OCI-LY7 (cell line): ENCODE results near the gene SNAP91. TPM values are rescaled to one million over a fixed set of nuclear protein-coding genes. Genes with fewer than 3 reads are reported as not detected.

Experiments
- BruUV-seq: library from RNA; stranded (reverse); fragments of 400-500 nt; replicated peaks from 2 replicates; lab custom pipeline; 2021; lab: Mats Ljungman, UMichigan
- CTCF ChIA-PET: fragments of 300-600 bp; sonication (Branson Sonifier 250); formaldehyde crosslinking; loops from one replicate; lab custom pipeline; 2022; ENCODE audit warnings: antibody characterized with exemption; ENCODE audit not compliant: unreplicated experiment; lab: Charles Lee
- POLR2A ChIA-PET: fragments of 300-600 bp; sonication (Branson Sonifier 250); formaldehyde crosslinking; loops from one replicate; lab custom pipeline; 2022; ENCODE audit warnings: antibody characterized with exemption; lab: Charles Lee
- DNase-seq: peaks from one replicate; pipeline ENCODE4 v3.0.0-alpha.2; 2015; ENCODE audit warnings: low spot score
- H2AFZ ChIP-seq: fragments of 200-600 bp; sonication (generic), shearing (Covaris generic); 2 replicates; pipeline ENCODE4 v1.6.1; 2014; ENCODE audit warnings: mild to moderate bottlenecking, antibody characterized with exemption, low read length, moderate library complexity
- H3K27ac ChIP-seq: fragments of 200-600 bp; sonication (generic); 2 replicates; pipeline ENCODE4 v1.5.1; 2014; ENCODE audit warnings: mixed run types, low read depth, mild to moderate bottlenecking, moderate library complexity, low read length, inconsistent platforms; ENCODE audit not compliant: poor library complexity, severe bottlenecking
- H3K36me3 ChIP-seq: fragments of 200-600 bp; sonication (generic); 2 replicates; pipeline ENCODE4 v1.6.1; 2014; ENCODE audit warnings: mild to moderate bottlenecking, antibody characterized with exemption, low read length, moderate library complexity, mixed read lengths; ENCODE audit not compliant: insufficient read depth
- H3K4me1 ChIP-seq: fragments of 200-600 bp; sonication (generic); 2 replicates; pipeline ENCODE4 v1.5.1; 2014; ENCODE audit warnings: mild to moderate bottlenecking, low read length; ENCODE audit not compliant: insufficient read depth, poor library complexity, severe bottlenecking
- H3K4me2 ChIP-seq: fragments of 200-600 bp; sonication (generic); 2 replicates; pipeline ENCODE4 v1.6.1; 2014; ENCODE audit warnings: mild to moderate bottlenecking, low read length
- H3K4me3 ChIP-seq: fragments of 200-600 bp; sonication (generic); 2 replicates; pipeline ENCODE4 v1.5.1; 2014; ENCODE audit warnings: mild to moderate bottlenecking, low read depth, low read length; ENCODE audit not compliant: poor library complexity, severe bottlenecking
- H3K79me2 ChIP-seq: fragments of 200-600 bp; sonication (generic); 2 replicates; pipeline ENCODE4 v1.6.1; 2016; ENCODE audit warnings: low read depth, mild to moderate bottlenecking, low read length, moderate library complexity, mixed read lengths; ENCODE audit not compliant: insufficient read depth
- H3K9me2 ChIP-seq: fragments of 200-600 bp; sonication (generic); 2 replicates; pipeline ENCODE4 v1.6.1; 2016; ENCODE audit warnings: mild to moderate bottlenecking, low read length, mixed read lengths; ENCODE audit not compliant: insufficient read depth
- H3K9me3 ChIP-seq: fragments of 200-600 bp; sonication (generic); 2 replicates; pipeline ENCODE4 v1.6.1; 2014; ENCODE audit warnings: mild to moderate bottlenecking, mixed run types, low read length, mixed read lengths
- H4K20me1 ChIP-seq: fragments of 200-600 bp; sonication (generic); 2 replicates; pipeline ENCODE4 v1.6.1; 2014; ENCODE audit warnings: mild to moderate bottlenecking, antibody characterized with exemption, low read length, moderate library complexity, mixed read lengths; ENCODE audit not compliant: insufficient read depth
- EZH2phosphoT487 ChIP-seq: fragments of 200-600 bp; sonication (generic); IDR thresholded peaks from 2 replicates; pipeline ENCODE4 v1.6.1; 2018; ENCODE audit warnings: low read depth, borderline replicate concordance, mild to moderate bottlenecking, mixed run types, antibody characterized with exemption, low read length, moderate library complexity, mixed read lengths
- intact Hi-C: fragments of 100-400 bp; cut with micrococcal nuclease; formaldehyde crosslinking; loops from one replicate; pipeline ENCODE4 v1.10.0; 2022; ENCODE audit not compliant: unreplicated experiment
- total RNA-seq, 2 experiments: library from RNA; depleted of rRNA in 1 of 2; stranded (reverse); fragments of >200 nt in 1 of 2; shearing (Covaris generic) in 1 of 2; gene quantifications; 2 replicates each; pipeline ENCODE4 v1.2.3, GENCODE V29; 2014 to 2022
- TF ChIP-seq, protein P1 (sequence below): fragments of 200-600 bp; sonication (generic); conservative IDR thresholded peaks from 2 replicates; pipeline ENCODE4 v1.5.1; 2014; ENCODE audit warnings: mild to moderate bottlenecking, antibody characterized with exemption, low read length, moderate library complexity, mixed read lengths

Gene SNAP91
- total RNA-seq, 2 experiments from 2014 or later = not detected

DNA sequence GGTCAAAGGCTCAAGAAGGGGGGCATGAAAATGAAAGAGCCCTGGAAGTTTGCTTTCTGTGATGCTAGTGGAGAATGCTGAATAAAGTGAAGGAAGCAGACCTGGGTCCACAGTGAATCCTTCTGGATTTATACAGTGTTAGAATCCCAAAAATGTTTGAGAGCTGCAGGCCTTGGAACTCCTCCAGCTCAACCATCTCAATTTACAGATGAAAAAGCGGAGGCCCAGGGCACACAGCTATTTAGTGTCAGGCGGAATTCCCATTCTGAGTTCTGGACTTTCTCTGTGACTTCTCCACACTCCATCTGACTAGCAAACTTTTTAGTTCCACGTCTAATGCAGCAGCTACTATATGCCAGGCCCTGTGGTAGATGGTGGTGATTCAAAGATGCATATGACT is 198.1 kb downstream of the SNAP91 start:
- Histone ChIP-seq H4K20me1 (no peaks in the 10 kb centered on the region), H3K4me3 (no peak overlapping the region), H3K9me2 (no peaks in the 10 kb centered on the region), H3K9me3 (no peaks in the 10 kb centered on the region), H3K36me3 (no peaks in the 10 kb centered on the region), H3K79me2 (no peaks in the 10 kb centered on the region), H3K27ac (no peak overlapping the region), H2AFZ (no peak overlapping the region), H3K4me1 (no peaks in the 10 kb centered on the region), H3K4me2 (no peak overlapping the region)
- intact Hi-C loops = loop anchor here (10.0 kb wide), 1 partner anchor 1236 kb away; no protein-coding TSS in a partner anchor
- BruUV-seq = no TSS peak
- DNase-seq = no peak
- ChIA-PET CTCF (no interaction called here), POLR2A (interaction anchor here (0.9 kb wide), 2 partner anchors 11 to 254 kb away, joined by 3 read pairs; no protein-coding TSS in a partner anchor)
- TF ChIP-seq, protein P1, sequence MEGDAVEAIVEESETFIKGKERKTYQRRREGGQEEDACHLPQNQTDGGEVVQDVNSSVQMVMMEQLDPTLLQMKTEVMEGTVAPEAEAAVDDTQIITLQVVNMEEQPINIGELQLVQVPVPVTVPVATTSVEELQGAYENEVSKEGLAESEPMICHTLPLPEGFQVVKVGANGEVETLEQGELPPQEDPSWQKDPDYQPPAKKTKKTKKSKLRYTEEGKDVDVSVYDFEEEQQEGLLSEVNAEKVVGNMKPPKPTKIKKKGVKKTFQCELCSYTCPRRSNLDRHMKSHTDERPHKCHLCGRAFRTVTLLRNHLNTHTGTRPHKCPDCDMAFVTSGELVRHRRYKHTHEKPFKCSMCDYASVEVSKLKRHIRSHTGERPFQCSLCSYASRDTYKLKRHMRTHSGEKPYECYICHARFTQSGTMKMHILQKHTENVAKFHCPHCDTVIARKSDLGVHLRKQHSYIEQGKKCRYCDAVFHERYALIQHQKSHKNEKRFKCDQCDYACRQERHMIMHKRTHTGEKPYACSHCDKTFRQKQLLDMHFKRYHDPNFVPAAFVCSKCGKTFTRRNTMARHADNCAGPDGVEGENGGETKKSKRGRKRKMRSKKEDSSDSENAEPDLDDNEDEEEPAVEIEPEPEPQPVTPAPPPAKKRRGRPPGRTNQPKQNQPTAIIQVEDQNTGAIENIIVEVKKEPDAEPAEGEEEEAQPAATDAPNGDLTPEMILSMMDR = no peak
- no peak for TF ChIP-seq EZH2phosphoT487

DNA sequence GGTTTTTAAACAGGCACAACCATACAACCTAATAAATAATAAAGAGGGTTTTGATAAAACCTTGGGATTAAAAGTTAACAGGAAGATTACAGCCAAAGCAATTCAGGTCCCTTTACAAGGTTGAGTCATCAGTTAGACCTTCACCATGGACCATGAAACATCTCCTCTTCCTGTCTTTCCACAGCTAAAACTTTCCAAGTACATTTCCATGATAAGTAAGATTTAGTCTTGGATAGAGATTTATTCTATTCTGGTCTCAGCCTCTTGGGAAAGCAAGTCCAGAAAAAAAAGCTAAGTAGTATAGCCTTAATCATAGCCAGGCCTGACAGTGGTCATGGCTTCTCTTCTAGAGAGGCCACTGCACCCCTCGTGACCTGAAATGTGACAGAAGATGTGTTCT is 199.5 kb downstream of the SNAP91 start:
- Histone ChIP-seq H3K27ac (no peak overlapping the region), H3K79me2 (no peaks in the 10 kb centered on the region), H3K4me1 (no peaks in the 10 kb centered on the region), H3K9me3 (no peaks in the 10 kb centered on the region), H4K20me1 (no peaks in the 10 kb centered on the region), H2AFZ (no peak overlapping the region), H3K4me3 (no peak overlapping the region), H3K36me3 (no peaks in the 10 kb centered on the region), H3K9me2 (no peaks in the 10 kb centered on the region), H3K4me2 (no peak overlapping the region)
- BruUV-seq = no TSS peak
- POLR2A ChIA-PET = no interaction called here
- CTCF ChIA-PET = no interaction called here
- intact Hi-C loops = no loop called here
- no peak for TF ChIP-seq EZH2phosphoT487
- TF ChIP-seq, protein P1 = no peak
- DNase-seq = no peak

DNA sequence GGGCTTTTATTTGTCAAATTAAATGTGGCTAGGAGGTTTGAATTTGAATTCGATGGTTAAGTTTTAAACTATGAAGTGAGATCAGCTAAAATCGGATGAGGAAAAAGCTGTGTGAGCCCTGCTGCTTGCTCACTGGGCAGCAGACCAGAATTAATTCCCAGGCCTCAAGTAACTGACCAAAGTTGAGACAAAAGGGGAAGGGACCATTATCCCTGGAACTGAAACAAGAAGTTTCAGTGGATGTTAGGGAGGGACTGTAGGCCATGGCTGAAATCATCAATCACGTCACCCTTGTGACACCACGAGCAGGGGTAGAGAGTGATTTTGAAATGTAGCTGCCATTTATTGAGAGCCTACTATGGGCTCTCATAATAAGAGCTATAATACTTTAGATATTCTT is 203.5 kb downstream of the SNAP91 start:
- intact Hi-C loops = no loop called here
- no peak overlapping the region for H2AFZ ChIP-seq
- ChIA-PET CTCF (no interaction called here), POLR2A (interaction anchor here (1.5 kb wide), 1 partner anchor 9 kb away, joined by 4 read pairs; no protein-coding TSS in a partner anchor)
- no peak overlapping the region for H3K27ac ChIP-seq
- BruUV-seq = no TSS peak
- H3K9me3 ChIP-seq = no peaks in the 10 kb centered on the region
- no peak for DNase-seq
- no peak overlapping the region for H3K4me2 ChIP-seq
- H3K36me3 ChIP-seq = no peaks in the 10 kb centered on the region
- no peaks in the 10 kb centered on the region for H3K79me2 ChIP-seq
- no peaks in the 10 kb centered on the region for H3K9me2 ChIP-seq
- TF ChIP-seq, protein P1 = no peak
- TF ChIP-seq EZH2phosphoT487 = no peak
- H3K4me1 ChIP-seq = no peaks in the 10 kb centered on the region
- no peaks in the 10 kb centered on the region for H4K20me1 ChIP-seq
- no peak overlapping the region for H3K4me3 ChIP-seq
